GM18951 (cell line): ENCODE measurements around the gene OR51S1.
"Not testable (repeated sequence)": the region's sequence is repeated elsewhere in the genome, so short reads cannot be mapped to it uniquely, and the experiment has no call there.

Experiments
- POLR2A ChIP-seq: IDR thresholded peaks from 4 replicates; pipeline ENCODE4 v1.6.1; 2011; ENCODE audit warnings: mild to moderate bottlenecking; ENCODE audit not compliant: insufficient read length, insufficient read depth; ENCODE audit errors: extremely low read depth
- in situ Hi-C: fragments of 300-500 bp; cut with MboI; formaldehyde crosslinking; loops from one replicate; pipeline ENCODE4 v1.12.0; 2022; ENCODE audit warnings: low sequenced_read_pairs, mixed read lengths, inconsistent platforms; ENCODE audit not compliant: unreplicated experiment

The OR51S1 gene

DNA sequence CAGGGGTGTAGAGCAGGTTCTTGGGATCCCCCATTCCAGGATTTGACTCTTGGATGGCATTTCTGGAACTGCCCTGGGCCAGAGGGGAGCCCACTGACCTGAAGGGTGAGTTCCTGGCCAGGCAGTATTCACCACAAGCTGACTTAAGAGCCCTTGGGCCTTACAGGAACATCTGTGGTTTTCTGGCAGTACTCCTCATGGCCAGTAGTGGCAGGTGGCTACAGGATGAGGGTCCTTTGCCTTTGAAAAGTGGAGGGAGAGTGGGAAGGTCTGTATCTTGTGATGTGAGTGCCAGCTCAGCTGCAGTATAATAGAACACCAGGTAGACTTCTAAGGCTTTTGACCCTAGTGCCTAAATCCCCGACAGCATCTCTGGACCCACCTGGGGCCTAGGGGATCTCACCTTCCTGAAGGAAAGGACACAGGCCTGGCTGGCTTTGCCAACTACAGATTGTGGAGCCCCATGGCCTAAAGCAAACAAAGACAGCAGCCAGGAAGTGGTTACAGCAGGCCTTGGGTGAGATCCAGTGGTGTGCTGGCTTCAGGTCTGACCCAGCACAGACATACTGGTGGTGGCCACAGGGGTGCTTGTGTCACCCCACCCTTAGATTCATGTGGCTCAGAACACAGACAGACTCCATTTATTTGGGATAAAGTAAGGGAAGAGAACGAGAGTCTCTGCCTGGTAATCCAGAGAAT is 9.0 kb downstream of the OR51S1 start:
- TF ChIP-seq POLR2A, result no peak
- in situ Hi-C loops, result no loop called here

DNA sequence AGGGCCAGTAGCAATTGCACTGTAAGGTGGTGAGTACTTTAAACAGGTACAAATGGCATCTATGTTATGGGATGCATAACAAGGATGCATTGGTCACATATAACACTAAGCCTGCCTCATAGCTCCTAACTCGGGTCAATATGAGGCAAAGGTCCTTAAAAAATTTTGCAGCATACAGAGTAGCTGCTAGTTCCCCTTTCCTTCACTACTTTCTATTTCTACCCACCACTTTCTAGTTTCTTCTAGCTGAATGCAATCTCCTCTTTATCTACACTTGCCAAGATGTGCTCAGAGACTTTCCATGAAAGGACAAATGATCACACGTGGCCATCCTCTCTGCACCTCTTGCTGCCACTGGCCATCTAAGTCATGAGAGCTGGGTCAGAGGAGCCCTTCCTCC is 18.1 kb downstream of the OR51S1 start:
- no peak for TF ChIP-seq POLR2A
- in situ Hi-C loops, result no loop called here

DNA sequence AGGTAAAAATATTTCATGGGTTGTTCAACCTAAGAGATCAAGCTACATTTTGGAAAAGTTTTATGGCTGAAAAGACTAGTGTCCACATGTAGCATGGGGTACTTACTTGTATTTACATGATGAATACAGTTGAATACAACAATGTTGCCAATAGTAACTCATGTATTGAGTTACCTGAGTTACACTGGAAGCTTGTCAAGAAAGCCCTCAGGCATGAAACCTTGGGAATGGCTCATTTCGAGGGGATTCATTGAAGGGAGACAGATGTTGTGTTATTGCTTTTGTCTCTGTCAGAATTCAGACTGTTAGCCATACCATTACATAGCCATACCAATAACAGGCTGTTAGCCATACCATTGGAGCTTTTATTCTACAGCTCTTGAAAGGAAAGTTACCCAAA is 18.7 kb downstream of the OR51S1 start:
- in situ Hi-C loops, result no loop called here

DNA sequence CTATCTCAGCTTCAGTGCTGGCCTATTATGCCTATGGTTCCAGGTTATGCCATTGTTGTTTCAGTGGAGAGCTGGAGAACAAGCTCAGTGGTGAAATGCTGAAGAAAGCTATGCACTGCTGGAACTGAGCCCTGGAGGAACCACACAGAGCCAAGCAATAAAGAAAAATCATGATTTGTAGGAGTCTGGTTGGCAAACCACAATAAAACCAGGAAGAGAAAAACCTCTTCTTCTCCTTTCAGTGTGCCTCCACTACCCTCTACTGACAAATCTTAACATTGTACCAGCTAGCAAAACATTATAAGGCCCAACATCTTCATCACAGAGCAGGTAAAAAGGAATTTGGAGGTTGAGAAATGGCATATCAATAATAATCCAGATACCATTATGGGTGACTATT is 22.6 kb downstream of the OR51S1 start:
- in situ Hi-C loops, result no loop called here
- TF ChIP-seq POLR2A, result no peak

More for the DNA sequence above, 18.7 kb downstream of the OR51S1 start:
- TF ChIP-seq POLR2A, result no peak

DNA sequence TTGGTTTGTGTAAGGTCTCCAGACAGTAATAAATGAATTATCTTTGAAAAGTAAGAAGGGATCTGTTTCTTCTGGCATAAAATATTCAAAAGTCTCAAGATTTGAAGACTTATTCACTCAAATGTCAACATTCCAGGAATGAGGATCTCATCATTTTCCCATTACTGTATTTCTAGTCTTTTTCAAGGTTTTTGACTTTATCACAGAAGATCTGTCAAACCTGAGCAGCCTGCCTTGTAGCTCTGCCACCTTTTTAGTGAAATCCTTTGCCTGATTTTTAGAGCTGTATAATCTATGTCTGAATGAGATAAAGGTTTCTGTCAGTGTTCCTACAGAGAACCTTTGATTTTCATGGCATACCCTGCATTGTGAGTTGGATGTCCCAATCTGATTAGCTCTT is 23.9 kb downstream of the OR51S1 start:
- no peak for TF ChIP-seq POLR2A
- in situ Hi-C loops, result no loop called here

DNA sequence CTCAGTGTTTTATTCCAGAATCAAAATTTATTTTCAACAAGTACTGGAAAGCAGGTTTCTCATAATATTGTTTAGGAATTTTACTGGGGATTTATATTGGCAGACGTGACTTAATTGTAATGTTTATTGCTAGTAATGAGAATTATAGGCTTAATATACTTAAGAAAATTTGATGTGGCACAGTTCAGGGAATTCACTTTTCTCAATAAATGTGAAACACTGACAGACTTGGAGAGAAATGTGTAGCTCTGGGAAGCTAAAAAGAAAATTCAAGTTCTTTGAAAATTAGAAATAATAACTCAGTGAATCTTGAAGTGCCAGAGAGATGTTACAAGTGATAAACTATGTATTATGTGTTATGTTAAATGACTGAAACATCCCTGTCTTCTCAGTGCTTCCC is 28.0 kb downstream of the OR51S1 start, which contains the start of gene OR51F2:
Gene OR51F2, plus strand, starts transcription at position 301 of the 400 bp plus-strand sequence. CDS start 101 bp downstream, outside the sequence.
- no peak for TF ChIP-seq POLR2A
- in situ Hi-C loops, result no loop called here

DNA sequence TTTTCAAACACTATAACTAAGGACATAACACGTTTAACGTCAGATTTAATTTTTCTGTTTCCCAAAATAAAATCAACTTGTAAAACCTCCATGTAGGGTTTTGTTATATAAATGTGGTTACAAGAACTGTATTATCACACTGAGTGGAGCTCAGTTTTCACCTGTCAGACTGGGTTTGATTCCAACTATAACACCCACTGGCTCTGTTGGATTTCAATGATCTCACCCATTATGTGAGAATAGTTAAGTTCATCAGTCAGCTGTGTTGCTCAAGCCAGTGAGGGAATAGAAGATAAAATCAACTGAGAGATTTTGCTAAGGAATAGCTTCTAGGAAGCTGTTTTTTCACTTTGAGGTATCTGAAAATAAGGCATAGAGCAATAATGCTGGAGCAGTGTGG is 39.8 kb downstream of the OR51S1 start:
- in situ Hi-C loops, result no loop called here
- TF ChIP-seq POLR2A, result no peak

DNA sequence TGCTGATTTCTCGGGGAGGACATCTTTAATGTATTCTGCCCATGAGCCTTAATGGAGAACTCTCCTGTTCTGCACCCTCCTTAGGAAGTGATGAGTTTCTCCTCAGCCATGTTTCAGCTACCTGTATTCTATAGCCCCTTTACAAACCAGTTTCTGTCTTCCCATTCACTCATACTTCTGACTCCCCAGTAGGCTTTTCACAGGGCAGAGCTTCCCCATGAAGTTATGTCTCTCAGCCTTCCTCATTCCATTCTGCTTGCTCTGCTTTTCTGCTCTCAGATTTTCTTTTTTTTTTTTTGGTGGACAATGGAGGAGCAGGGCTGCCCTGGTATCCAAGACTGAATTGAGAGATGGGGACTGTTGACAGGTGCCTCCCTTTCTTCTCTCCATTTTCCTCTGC is 40.5 kb downstream of the OR51S1 start:
- TF ChIP-seq POLR2A, result no peak
- in situ Hi-C loops, result no loop called here

DNA sequence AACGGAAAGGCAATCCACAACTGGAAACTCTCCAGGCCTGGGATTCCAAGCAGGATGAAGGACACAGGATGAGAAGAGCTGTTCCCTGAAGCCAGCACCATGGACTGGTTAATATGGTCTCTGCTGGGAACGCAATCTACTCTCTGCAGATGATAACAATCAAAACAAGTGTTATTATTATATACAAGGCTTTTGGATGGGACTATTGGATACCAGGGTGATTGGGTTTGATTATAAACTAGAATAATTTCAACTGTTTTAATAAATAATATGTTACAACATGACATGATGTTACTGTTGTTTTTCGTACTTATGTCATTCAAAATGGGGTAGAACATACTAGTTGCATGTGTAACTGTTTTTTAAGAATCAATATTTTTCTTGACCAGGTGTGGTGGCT is 44.7 kb downstream of the OR51S1 start, which contains the start of gene OR52R1:
Gene OR52R1, minus strand, starts transcription at position 101 of the 400 bp plus-strand sequence. Its CDS starts 0 bp downstream, at position 101.
- no peak for TF ChIP-seq POLR2A
- in situ Hi-C loops, result no loop called here

DNA sequence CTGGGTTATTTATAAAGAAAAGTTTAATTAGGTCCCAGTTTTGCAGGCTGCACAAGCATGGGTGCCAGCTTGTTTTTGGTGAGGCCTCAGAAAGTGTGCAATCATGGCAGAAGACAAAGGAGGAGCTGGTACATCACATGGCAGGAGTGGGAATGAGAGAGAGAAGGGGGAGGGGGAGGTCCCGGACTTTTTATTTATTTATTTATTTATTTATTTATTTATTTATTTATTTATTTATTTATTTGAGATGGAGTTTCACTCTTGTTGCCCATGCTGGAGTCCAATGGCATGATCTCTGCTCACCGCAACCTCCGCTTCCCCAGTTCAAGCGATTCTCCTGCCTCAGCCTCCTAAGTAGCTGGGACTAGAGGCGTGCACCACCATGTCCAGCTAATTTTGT is 47.7 kb downstream of the OR51S1 start:
- in situ Hi-C loops, result not testable (repeated sequence)

DNA sequence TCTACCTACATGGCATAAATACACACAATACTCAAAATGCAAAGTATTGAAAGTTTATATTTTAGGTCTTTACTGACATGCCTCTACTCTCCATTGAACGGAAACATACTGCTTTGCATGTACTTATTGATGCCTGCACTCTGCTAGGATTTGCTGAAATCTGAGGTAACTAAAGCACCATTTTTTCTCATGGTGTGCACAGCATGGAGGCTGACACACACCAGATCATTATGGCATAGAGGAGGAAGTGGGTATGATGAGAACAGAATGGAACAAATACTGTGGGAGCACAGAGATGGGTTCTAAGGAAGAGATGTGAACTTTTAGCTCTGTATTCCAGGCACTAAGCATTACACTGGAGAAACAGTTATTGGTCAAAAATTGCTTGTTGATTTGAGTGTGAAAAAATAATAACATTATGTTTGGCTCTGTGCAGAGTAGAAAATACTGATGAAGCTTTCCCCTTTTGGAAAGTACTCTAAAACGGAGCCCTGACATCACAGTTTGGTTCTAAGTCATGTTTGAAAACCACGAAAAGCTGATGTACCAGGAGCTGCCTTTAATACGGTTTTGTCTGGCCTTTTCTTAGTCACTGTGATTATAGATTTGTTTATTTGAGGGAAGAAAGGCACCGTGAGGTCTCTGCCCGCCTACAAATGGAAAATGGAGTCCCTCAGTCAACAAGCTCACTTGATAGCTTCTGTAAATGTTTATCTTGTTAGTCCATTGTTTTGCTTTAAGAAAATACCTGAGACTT is 50.4 kb downstream of the OR51S1 start:
- in situ Hi-C loops, result no loop called here
- no peak for TF ChIP-seq POLR2A
